Measurements from ENCODE around the gene PLCB1.

GRCh38 chr20:8507231-8507630 is 375.2 kb downstream of the PLCB1 start:
- TF ChIP-seq CTCF (conservative IDR thresholded peaks at IDR 0.05 in 1 of 2, IDR thresholded peaks at IDR 0.05 in 1 of 2; ENCODE audit: extremely low read depth in 1 of 2, insufficient read depth in 1 of 2, low read depth in 1 of 2, low read length in 2 of 2), result no peak
- TF ChIP-seq EZH2 (IDR thresholded peaks at IDR 0.05; ENCODE audit: borderline replicate concordance, low read length), result no peak
